B cell (primary cell): ENCODE results near the gene MAPRE2. TPM values are rescaled to one million over a fixed set of nuclear protein-coding genes. Genes with fewer than 3 reads are reported as not detected.

ENCODE experiments used
- ATAC-seq: fragments of 200-7000 bp; cut with Tn5 transposase; one replicate; pipeline ENCODE4 v1.10.0; 2021; ENCODE audit warnings: low read depth, mild to moderate bottlenecking, moderate number of reproducible peaks, moderate library complexity
- CTCF ChIA-PET: fragments of 350-600 bp; sonication (Branson Sonifier 250); formaldehyde crosslinking; loops from one replicate; lab custom pipeline; 2021; ENCODE audit warnings: antibody characterized with exemption, inconsistent platforms; lab: Charles Lee
- POLR2A ChIA-PET: fragments of 350-600 bp; sonication (Branson Sonifier 250); formaldehyde crosslinking; loops from one replicate; lab custom pipeline; 2021; ENCODE audit warnings: antibody characterized with exemption; lab: Charles Lee
- DNase-seq: peaks from one replicate; pipeline ENCODE4 v3.0.0; 2013
- H2AFZ ChIP-seq: 2 replicates; pipeline ENCODE4 v1.6.1; 2012; ENCODE audit warnings: mild to moderate bottlenecking, low read depth, low read length; ENCODE audit not compliant: insufficient read depth, poor library complexity, severe bottlenecking
- H3K27ac ChIP-seq, 2 donors: 1 replicate in 1 of 2; 2 replicates in 1 of 2; pipeline ENCODE4 v1.5.1; 2012 to 2013; ENCODE audit warnings: low read length in 2 of 2, mild to moderate bottlenecking in 2 of 2, moderate library complexity in 1 of 2
- H3K27me3 ChIP-seq, 4 experiments: fragments of 200-600 bp in 1 of 4; sonication (generic) in 1 of 4; replicated peaks in 1 of 4; 1 replicate in 2 of 4; 2 replicates in 2 of 4; pipeline versions ENCODE4 v1.6.1 to v1.7.0; 2013 to 2016; ENCODE audit warnings: low read length in 3 of 4, mild to moderate bottlenecking in 2 of 4, mixed read lengths in 1 of 4, moderate library complexity in 1 of 4; ENCODE audit not compliant: insufficient read depth in 4 of 4, control insufficient read depth in 3 of 4; ENCODE audit errors: control extremely low read depth in 1 of 4
- H3K36me3 ChIP-seq, 2 experiments: replicated peaks in 1 of 2; 1 replicate in 1 of 2; 2 replicates in 1 of 2; pipeline versions ENCODE4 v1.6.1 to v1.7.1; 2013; ENCODE audit warnings: low read length in 1 of 2; ENCODE audit not compliant: insufficient read depth in 2 of 2, control insufficient read depth in 1 of 2; ENCODE audit errors: control extremely low read depth in 1 of 2, extremely low read depth in 1 of 2
- H3K4me1 ChIP-seq, 2 donors: fragments of 200-600 bp in 1 of 2; sonication (generic) in 1 of 2; 1 replicate in 1 of 2; 2 replicates in 1 of 2; pipeline versions ENCODE4 v1.5.1 to v1.6.1; 2013 to 2017; ENCODE audit warnings: low read length in 2 of 2; ENCODE audit not compliant: control insufficient read depth in 2 of 2, insufficient read depth in 2 of 2
- H3K4me2 ChIP-seq: replicated peaks from 2 replicates; pipeline ENCODE3; 2012; ENCODE audit warnings: mild to moderate bottlenecking, low read depth, low read length; ENCODE audit not compliant: poor library complexity, severe bottlenecking
- H3K4me3 ChIP-seq, 5 experiments: fragments of 200-600 bp in 1 of 5; sonication (generic) in 1 of 5; 1 replicate in 3 of 5; 2 replicates in 2 of 5; pipeline versions ENCODE4 v1.5.1 to v1.7.0; 2011 to 2016; ENCODE audit warnings: low read length in 4 of 5, mild to moderate bottlenecking in 4 of 5, low read depth in 2 of 5, control low read depth in 1 of 5, moderate library complexity in 1 of 5; ENCODE audit not compliant: insufficient read depth in 1 of 5; ENCODE audit errors: control extremely low read depth in 1 of 5, extremely low read depth in 1 of 5
- H3K79me2 ChIP-seq: fragments of 200-600 bp; sonication (generic); one replicate; pipeline ENCODE4 v1.6.0; 2016; ENCODE audit warnings: low read length; ENCODE audit not compliant: control insufficient read depth, insufficient read depth
- H3K9ac ChIP-seq: fragments of 200-600 bp; sonication (generic); 2 replicates; pipeline ENCODE4 v1.6.1; 2017; ENCODE audit warnings: mild to moderate bottlenecking, low read length, moderate library complexity
- H3K9me3 ChIP-seq, 3 donors: one replicate each; pipeline versions ENCODE4 v1.6.1 to v1.7.1; 2013; ENCODE audit warnings: low read length in 2 of 3; ENCODE audit not compliant: control insufficient read depth in 2 of 3, insufficient read depth in 1 of 3; ENCODE audit errors: control extremely low read depth in 1 of 3
- H4K20me1 ChIP-seq: 2 replicates; pipeline ENCODE4 v1.6.0; 2012; ENCODE audit warnings: mild to moderate bottlenecking, low read length; ENCODE audit not compliant: insufficient read depth, control insufficient read depth, poor library complexity, severe bottlenecking
- H3K27ac Mint-ChIP-seq: one replicate; pipeline ENCODE4 v1.8.0; 2021; ENCODE audit warnings: mixed read lengths
- H3K27me3 Mint-ChIP-seq: one replicate; pipeline ENCODE4 v1.8.0; 2021; ENCODE audit warnings: mixed read lengths
- H3K4me1 Mint-ChIP-seq: one replicate; pipeline ENCODE4 v1.8.0; 2021; ENCODE audit warnings: mixed read lengths
- H3K4me3 Mint-ChIP-seq: one replicate; pipeline ENCODE4 v1.8.0; 2021; ENCODE audit warnings: mixed read lengths
- H3K9me3 Mint-ChIP-seq: one replicate; pipeline ENCODE4 v1.8.0; 2022; ENCODE audit warnings: mixed read lengths; ENCODE audit not compliant: insufficient read depth
- EZH2 ChIP-seq: IDR thresholded peaks from 2 replicates; pipeline ENCODE4 v1.6.1; 2012; ENCODE audit warnings: borderline replicate concordance, low read depth, mild to moderate bottlenecking, moderate library complexity, low read length; ENCODE audit not compliant: insufficient read depth, poor library complexity, severe bottlenecking
- WGBS: methylation state at CpG from one replicate; pipeline ENCODE4 v1.1.5; 2013; ENCODE audit warnings: missing lambda C conversion rate; ENCODE audit not compliant: insufficient coverage; 5-methylcytosine and 5-hydroxymethylcytosine counted together
- intact Hi-C: fragments of 100-400 bp; cut with micrococcal nuclease; formaldehyde crosslinking; loops from one replicate; pipeline ENCODE4 v1.10.0; 2022
- polyA plus RNA-seq: library from polyadenylated mRNA; depleted of rRNA; stranded (reverse); fragments of >200 nt; gene quantifications from 2 replicates; pipeline ENCODE4 v1.2.3, GENCODE V29; 2012
- total RNA-seq, 2 donors: library from RNA; stranded (reverse); fragments of 120-200 nt in 1 of 2; gene quantifications; 1 replicate in 1 of 2; 2 replicates in 1 of 2; pipeline versions ENCODE4 v1.2.3 to v1.2.4, GENCODE V29; 2013 to 2022
- TF ChIP-seq, protein P1 (sequence below): fragments of 200-600 bp; IDR thresholded peaks from one replicate; pipeline ENCODE4 v1.8.0; 2022; ENCODE audit warnings: antibody characterized with exemption, mild to moderate bottlenecking

Gene MAPRE2
- total and polyA plus RNA-seq, 2 donors (not counting 1 experiment from before 2014, with no cell fraction given) = 36.7 to 63.3 TPM

- ATAC-seq (no peak), DNase-seq (no peak)
- H4K20me1 ChIP-seq = peaks cover 11% of the 10 kb centered on the region
- H3K4me2 ChIP-seq = no peak overlapping the region
- no peaks in the 10 kb centered on the region for H3K27me3 Mint-ChIP-seq
- H3K4me3 Mint-ChIP-seq = no peak overlapping the region
- ChIA-PET CTCF (interaction anchor here (0.8 to 1.3 kb wide), 3 partner anchors 13 to 124 kb away, joined by 3 to 4 read pairs (median 3); no protein-coding TSS in a partner anchor), POLR2A (no interaction called here)
- H3K4me1 Mint-ChIP-seq = no peaks in the 10 kb centered on the region
- H3K9ac ChIP-seq = no peak overlapping the region
- H3K9me3 ChIP-seq = no peaks in the 10 kb centered on the region
- no peak overlapping the region for H3K4me3 ChIP-seq
- intact Hi-C loops = no loop called here
- H3K27ac Mint-ChIP-seq = no peak overlapping the region
- no peaks in the 10 kb centered on the region for H3K9me3 Mint-ChIP-seq
- TF ChIP-seq, protein P1, sequence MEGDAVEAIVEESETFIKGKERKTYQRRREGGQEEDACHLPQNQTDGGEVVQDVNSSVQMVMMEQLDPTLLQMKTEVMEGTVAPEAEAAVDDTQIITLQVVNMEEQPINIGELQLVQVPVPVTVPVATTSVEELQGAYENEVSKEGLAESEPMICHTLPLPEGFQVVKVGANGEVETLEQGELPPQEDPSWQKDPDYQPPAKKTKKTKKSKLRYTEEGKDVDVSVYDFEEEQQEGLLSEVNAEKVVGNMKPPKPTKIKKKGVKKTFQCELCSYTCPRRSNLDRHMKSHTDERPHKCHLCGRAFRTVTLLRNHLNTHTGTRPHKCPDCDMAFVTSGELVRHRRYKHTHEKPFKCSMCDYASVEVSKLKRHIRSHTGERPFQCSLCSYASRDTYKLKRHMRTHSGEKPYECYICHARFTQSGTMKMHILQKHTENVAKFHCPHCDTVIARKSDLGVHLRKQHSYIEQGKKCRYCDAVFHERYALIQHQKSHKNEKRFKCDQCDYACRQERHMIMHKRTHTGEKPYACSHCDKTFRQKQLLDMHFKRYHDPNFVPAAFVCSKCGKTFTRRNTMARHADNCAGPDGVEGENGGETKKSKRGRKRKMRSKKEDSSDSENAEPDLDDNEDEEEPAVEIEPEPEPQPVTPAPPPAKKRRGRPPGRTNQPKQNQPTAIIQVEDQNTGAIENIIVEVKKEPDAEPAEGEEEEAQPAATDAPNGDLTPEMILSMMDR = no peak
- no peak for TF ChIP-seq EZH2
- H3K36me3 ChIP-seq = peaks cover 18 to 88% of the 10 kb centered on the region in 2 experiments
- no peaks in the 10 kb centered on the region for H3K4me1 ChIP-seq
- no peak overlapping the region for H3K27ac ChIP-seq
- H3K27me3 ChIP-seq = no peaks in the 10 kb centered on the region
- no peak overlapping the region for H2AFZ ChIP-seq
- H3K79me2 ChIP-seq = peaks cover 2% of the 10 kb centered on the region
Measured at GRCh38 chr18:35130236-35130635, 89.0 kb downstream of the MAPRE2 start.

DNA sequence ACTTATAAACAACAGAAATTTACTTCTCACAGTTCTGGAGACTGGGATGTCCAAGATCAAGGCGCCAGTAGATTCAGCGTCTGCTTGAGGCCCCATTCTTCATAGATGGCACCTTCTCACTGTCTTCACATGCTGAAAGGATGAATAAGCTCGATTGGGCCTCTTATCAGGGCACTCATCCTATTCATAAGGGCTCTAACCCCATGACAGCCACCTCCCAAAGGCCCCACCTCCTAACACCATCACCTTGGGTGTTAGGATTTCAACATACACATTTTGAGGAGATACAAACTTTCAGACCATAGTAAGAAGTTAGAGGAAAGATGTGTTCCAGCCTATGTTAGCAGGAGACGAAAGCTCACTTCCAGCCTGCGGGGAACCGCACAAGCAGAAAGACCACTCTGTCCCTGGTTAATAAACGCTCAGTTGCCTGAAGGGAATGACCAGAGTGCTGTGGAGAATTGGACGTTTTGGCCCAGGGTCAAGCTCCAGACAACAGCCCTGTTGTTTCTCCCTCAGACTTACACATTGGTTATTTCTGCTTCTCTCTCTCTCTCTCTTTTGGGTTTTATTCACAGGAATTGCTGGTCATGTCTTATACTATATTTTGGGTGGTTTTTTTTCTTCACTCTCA is 90.3 kb downstream of the MAPRE2 start:
- H3K27ac Mint-ChIP-seq = peak overlapping the region; percentile 41
- 94% methylated on average over 5 of the region's 8 CpGs for WGBS
- CTCF ChIA-PET = interaction anchor here (0.8 kb wide), 1 partner anchor 12 kb away, joined by 3 read pairs; no protein-coding TSS in a partner anchor
- POLR2A ChIA-PET = no interaction called here
- H3K4me3 ChIP-seq = no peak overlapping the region
- no peaks in the 10 kb centered on the region for H3K9me3 Mint-ChIP-seq
- peaks cover 2% of the 10 kb centered on the region for H3K79me2 ChIP-seq
- peaks cover 25 to 95% of the 10 kb centered on the region in 2 experiments for H3K36me3 ChIP-seq
- no peak overlapping the region for H3K9ac ChIP-seq
- no peaks in the 10 kb centered on the region for H3K9me3 ChIP-seq
- TF ChIP-seq, protein P1 = no peak
- no peak for TF ChIP-seq EZH2
- H3K27me3 ChIP-seq = no peaks in the 10 kb centered on the region
- H3K27ac ChIP-seq = no peak overlapping the region
- H3K4me3 Mint-ChIP-seq = no peak overlapping the region
- peaks cover 13% of the 10 kb centered on the region for H4K20me1 ChIP-seq
- intact Hi-C loops = no loop called here
- H3K27me3 Mint-ChIP-seq = no peaks in the 10 kb centered on the region
- DNase-seq (no peak), ATAC-seq (no peak)
- H3K4me1 Mint-ChIP-seq = no peaks in the 10 kb centered on the region
- no peak overlapping the region for H2AFZ ChIP-seq
- no peaks in the 10 kb centered on the region for H3K4me1 ChIP-seq
- no peak overlapping the region for H3K4me2 ChIP-seq
